ENCODE data around the gene TMEM167B.
"Not testable (repeated sequence)": the region's sequence is repeated elsewhere in the genome, so short reads cannot be mapped to it uniquely, and the experiment has no call there.

Gene TMEM167B

DNA sequence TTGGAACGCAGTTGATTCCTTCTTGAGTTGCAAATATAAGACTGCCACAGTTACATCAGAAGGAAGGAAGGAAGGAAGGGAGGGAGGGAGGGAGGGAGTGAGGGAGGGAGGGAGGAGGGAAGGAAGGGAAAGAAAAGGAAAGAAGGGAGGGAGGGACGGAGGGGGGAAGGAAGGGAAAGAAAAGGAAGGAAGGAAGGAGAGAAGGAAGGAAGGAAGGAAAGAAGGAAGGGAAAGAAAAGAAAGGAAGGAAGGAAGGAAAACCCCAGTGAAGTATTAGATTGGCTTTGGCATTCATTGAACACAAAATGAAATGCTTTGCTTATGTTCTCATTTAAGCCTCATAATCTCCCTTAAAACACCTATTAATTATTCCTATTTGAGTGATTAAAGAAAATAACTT is 42.2 kb upstream of the TMEM167B start:
- TF ChIP-seq, protein P1, sequence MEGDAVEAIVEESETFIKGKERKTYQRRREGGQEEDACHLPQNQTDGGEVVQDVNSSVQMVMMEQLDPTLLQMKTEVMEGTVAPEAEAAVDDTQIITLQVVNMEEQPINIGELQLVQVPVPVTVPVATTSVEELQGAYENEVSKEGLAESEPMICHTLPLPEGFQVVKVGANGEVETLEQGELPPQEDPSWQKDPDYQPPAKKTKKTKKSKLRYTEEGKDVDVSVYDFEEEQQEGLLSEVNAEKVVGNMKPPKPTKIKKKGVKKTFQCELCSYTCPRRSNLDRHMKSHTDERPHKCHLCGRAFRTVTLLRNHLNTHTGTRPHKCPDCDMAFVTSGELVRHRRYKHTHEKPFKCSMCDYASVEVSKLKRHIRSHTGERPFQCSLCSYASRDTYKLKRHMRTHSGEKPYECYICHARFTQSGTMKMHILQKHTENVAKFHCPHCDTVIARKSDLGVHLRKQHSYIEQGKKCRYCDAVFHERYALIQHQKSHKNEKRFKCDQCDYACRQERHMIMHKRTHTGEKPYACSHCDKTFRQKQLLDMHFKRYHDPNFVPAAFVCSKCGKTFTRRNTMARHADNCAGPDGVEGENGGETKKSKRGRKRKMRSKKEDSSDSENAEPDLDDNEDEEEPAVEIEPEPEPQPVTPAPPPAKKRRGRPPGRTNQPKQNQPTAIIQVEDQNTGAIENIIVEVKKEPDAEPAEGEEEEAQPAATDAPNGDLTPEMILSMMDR (conservative IDR thresholded peaks at IDR 0.05; ENCODE audit: low read depth, low read length) = no peak
- DNase-seq (ENCODE audit: low read depth) = no peak
- H3K4me3 ChIP-seq (ENCODE audit: low read length) = no peak overlapping the region

DNA sequence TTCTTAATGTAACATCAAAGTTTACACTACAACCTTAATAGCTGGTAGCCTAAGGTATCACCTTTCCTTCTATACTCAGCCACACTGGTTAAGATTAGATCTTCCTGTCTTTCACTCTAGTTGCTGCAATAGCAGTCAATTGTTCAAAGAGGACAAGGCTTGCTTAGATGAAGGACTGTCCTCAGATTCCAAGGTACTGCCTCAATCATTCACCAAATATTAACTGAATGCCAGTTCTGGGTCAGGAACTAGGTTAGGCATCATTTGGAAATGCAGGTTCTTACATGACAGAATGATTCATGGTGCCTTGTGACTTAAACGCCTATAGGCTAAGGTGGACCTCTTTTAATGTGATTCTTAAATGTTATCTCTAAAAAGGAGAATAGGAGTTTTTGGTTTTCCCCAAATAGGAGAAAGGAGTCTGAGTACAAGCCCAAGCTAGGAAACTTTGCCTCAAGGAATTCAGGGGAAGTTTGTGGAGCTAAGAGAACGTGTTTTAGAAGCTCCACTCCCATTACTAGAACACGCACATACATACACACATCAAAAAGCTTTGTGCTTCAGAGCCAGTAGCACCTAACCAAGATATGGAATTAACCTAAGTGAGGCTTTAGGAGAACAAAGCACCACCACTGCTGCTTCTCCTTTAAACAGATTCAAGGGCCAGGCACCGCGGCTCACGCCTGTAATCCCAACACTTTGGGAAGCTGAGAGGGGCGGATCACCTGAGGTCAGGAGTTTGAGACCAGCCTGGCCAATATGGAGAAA is 40.2 kb upstream of the TMEM167B start:
- TF ChIP-seq, protein P1 (conservative IDR thresholded peaks at IDR 0.05; ENCODE audit: low read depth, low read length) = no peak
- DNase-seq (ENCODE audit: low read depth) = no peak
- no peak overlapping the region for H3K4me3 ChIP-seq (ENCODE audit: low read length)

DNA sequence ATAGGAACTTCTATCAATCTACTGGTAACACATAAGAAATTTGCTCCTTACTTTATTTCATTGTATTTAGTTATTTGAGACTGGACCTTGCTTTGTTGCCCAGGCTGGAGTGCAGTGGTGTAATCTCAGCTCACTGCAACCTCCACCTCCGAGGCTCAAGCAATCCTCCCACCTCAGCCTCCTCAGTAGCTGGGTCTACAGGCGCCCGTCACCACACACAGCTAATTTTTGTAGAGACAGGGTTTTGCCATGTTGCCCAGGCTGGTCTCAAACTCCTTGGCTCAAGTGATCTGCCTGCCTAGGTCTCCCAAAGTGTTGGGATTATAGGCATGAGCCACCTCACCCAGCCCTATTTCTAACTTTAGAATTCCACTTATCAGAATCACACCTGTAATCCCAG is 38.4 kb upstream of the TMEM167B start:
- not testable (repeated sequence) for H3K4me3 ChIP-seq (ENCODE audit: low read length); DNase-seq (ENCODE audit: low read depth)

DNA sequence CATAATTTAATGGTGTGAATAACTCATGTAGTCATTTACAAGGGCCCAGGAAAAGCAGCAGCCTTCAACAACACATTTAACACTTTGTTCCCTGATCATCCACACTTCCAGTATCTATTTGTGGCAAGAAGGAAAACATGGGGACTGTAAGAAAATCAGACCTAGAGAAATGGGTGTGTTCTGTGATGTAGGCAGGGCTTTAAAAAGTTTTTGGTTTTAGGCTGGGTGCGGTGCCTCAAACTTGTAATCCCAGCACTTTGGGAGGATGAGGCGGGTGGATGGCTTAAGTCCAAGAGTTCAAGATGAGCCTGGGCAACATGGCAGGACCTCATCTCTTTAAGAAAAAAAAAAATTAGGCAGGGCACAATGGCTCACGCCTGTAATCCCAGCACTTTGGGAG is 34.5 kb upstream of the TMEM167B start:
- TF ChIP-seq, protein P1 (conservative IDR thresholded peaks at IDR 0.05; ENCODE audit: low read depth, low read length) = no peak

DNA sequence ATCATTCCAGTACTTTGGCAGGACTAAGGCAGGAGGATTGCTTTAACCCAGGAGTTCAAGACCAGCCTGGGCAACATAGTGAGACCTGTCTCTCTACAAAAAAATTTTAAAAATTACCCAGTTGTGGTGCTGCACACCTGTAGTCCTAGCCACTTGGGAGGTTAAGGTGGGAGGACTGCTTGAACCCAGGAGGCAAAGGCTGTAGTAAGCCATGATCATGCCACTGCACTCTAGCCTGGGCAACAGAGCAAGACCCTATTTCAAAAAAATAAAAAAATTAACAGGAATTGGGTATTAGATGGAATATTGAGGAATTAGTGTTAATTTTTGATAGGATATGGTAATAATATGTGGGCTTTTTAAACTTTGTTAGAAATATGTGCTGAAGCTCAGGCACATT is 31.5 kb upstream of the TMEM167B start:
- DNase-seq (ENCODE audit: low read depth) = no peak
- H3K4me3 ChIP-seq (ENCODE audit: low read length) = no peak overlapping the region
- TF ChIP-seq, protein P1 (conservative IDR thresholded peaks at IDR 0.05; ENCODE audit: low read depth, low read length) = no peak

More for the DNA sequence above, 34.5 kb upstream of the TMEM167B start:
- no peak for DNase-seq (ENCODE audit: low read depth)
- H3K4me3 ChIP-seq (ENCODE audit: low read length) = no peak overlapping the region

DNA sequence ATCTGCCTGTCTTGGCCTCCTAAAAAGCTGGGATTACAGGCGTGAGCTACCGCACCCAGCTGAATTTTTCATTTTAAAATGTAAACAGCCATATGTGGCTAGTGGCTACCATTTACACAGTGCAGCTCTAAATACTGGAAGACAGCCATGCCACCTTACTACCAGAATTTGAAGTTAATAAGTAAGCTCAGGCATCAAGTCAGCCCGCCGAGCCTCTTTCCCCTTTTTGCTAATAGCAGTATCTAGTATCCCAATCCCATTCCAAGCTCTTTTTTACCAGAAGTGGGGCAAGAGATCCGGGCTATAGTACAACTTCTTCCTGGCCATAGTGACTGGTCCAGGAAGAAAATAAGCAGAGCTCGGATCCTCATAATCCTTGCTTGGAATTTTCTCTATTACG is 29.9 kb upstream of the TMEM167B start:
- TF ChIP-seq, protein P1 (conservative IDR thresholded peaks at IDR 0.05; ENCODE audit: low read depth, low read length) = no peak
- H3K4me3 ChIP-seq (ENCODE audit: low read length) = no peak overlapping the region
- DNase-seq (ENCODE audit: low read depth) = no peak

DNA sequence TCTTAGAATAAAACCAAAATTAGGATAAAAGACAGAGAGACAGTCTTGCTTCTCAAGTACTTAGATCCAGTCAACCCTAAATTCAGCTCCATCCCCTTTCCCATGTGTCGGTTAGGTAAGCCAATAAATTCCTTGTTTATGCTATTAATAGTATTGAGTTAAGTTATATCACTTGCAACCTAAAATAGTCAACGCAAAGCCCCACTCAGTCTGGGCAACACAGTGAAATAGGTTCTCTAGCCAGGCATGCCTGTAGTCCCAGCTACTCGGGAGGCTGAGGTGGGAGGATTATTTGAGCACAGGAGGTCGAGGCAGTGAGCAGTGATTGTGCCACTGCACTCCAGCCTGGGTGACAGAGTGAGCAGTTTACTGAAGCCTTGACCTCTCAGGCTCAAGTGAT is 29.4 kb upstream of the TMEM167B start:
- no peak for DNase-seq (ENCODE audit: low read depth)
- TF ChIP-seq, protein P1 (conservative IDR thresholded peaks at IDR 0.05; ENCODE audit: low read depth, low read length) = no peak
- H3K4me3 ChIP-seq (ENCODE audit: low read length) = no peak overlapping the region
